ENCODE data around the gene BARX1.
A peak's percentile ranks its signal among the peaks of the same experiment; 100 is the strongest.

Gene BARX1

GRCh38 chr9:93960221-93960970, 5.2 kb upstream of the BARX1 start:
- Mint-ChIP-seq H3K27ac (peak overlapping the region; percentile 25), H3K27me3 (peaks cover 91% of the 10 kb centered on the region), H3K4me3 (peak overlapping the region; percentile 48), H3K36me3 (peaks cover 6% of the 10 kb centered on the region), H3K4me1 (peaks cover 56% of the 10 kb centered on the region), H3K9me3 (no peaks in the 10 kb centered on the region)
- ATAC-seq = no peak

GRCh38 chr9:93959739-93960154, 4.6 kb upstream of the BARX1 start:
- no peaks in the 10 kb centered on the region for H3K9me3 Mint-ChIP-seq
- peaks cover 58% of the 10 kb centered on the region for H3K4me1 Mint-ChIP-seq
- H3K36me3 Mint-ChIP-seq = peaks cover 6% of the 10 kb centered on the region
- H3K27me3 Mint-ChIP-seq = peaks cover 89% of the 10 kb centered on the region
- H3K4me3 Mint-ChIP-seq = peak overlapping the region; percentile 89
- peak overlapping the region; percentile 81 for H3K27ac Mint-ChIP-seq
- ATAC-seq = no peak

- Mint-ChIP-seq H3K27ac (peak overlapping the region; percentile 81), H3K27me3 (peaks cover 85% of the 10 kb centered on the region), H3K36me3 (peaks cover 6% of the 10 kb centered on the region), H3K4me3 (peak overlapping the region; percentile 89), H3K4me1 (peaks cover 60% of the 10 kb centered on the region), H3K9me3 (no peaks in the 10 kb centered on the region)
- peak; percentile 74 for ATAC-seq
These were observed 3.9 kb upstream of the BARX1 start for GRCh38 chr9:93958819-93959682.

GRCh38 chr9:93958121-93958818, 3.1 kb upstream of the BARX1 start:
- Mint-ChIP-seq H3K27me3 (peaks cover 91% of the 10 kb centered on the region), H3K27ac (no peak overlapping the region), H3K4me1 (peaks cover 67% of the 10 kb centered on the region), H3K36me3 (peaks cover 6% of the 10 kb centered on the region), H3K4me3 (peak overlapping the region; percentile 89), H3K9me3 (no peaks in the 10 kb centered on the region)
- no peak for ATAC-seq

GRCh38 chr9:93955981-93956784, 1.0 kb upstream of the BARX1 start:
- Mint-ChIP-seq H3K36me3 (peaks cover 5% of the 10 kb centered on the region), H3K27me3 (peaks cover 94% of the 10 kb centered on the region), H3K27ac (no peak overlapping the region), H3K9me3 (no peaks in the 10 kb centered on the region), H3K4me1 (peaks cover 78% of the 10 kb centered on the region), H3K4me3 (no peak overlapping the region)
- no peak for ATAC-seq

- Mint-ChIP-seq H3K4me1 (peaks cover 80% of the 10 kb centered on the region), H3K27me3 (peaks cover 94% of the 10 kb centered on the region), H3K4me3 (no peak overlapping the region), H3K36me3 (no peaks in the 10 kb centered on the region), H3K9me3 (peaks cover 2% of the 10 kb centered on the region), H3K27ac (no peak overlapping the region)
- no peak for ATAC-seq
These were observed 607 bp downstream of the BARX1 start for GRCh38 chr9:93954434-93955061.

- peaks cover 76% of the 10 kb centered on the region for H3K4me1 Mint-ChIP-seq
- H3K27ac Mint-ChIP-seq = no peak overlapping the region
- ATAC-seq = no peak
- H3K27me3 Mint-ChIP-seq = peaks cover 94% of the 10 kb centered on the region
- peak overlapping the region; percentile 16 for H3K4me3 Mint-ChIP-seq
- peaks cover 2% of the 10 kb centered on the region for H3K9me3 Mint-ChIP-seq
- no peaks in the 10 kb centered on the region for H3K36me3 Mint-ChIP-seq
These were observed 1.4 kb downstream of the BARX1 start for GRCh38 chr9:93953496-93954433.

GRCh38 chr9:93952784-93953495, 2.2 kb downstream of the BARX1 start:
- peaks cover 94% of the 10 kb centered on the region for H3K27me3 Mint-ChIP-seq
- H3K4me1 Mint-ChIP-seq = peaks cover 74% of the 10 kb centered on the region
- no peaks in the 10 kb centered on the region for H3K36me3 Mint-ChIP-seq
- ATAC-seq = peak; percentile 34
- no peak overlapping the region for H3K27ac Mint-ChIP-seq
- peak overlapping the region; percentile 16 for H3K4me3 Mint-ChIP-seq
- H3K9me3 Mint-ChIP-seq = peaks cover 2% of the 10 kb centered on the region

- Mint-ChIP-seq H3K36me3 (no peaks in the 10 kb centered on the region), H3K4me3 (peak overlapping the region; percentile 31), H3K27me3 (peaks cover 94% of the 10 kb centered on the region), H3K9me3 (peaks cover 2% of the 10 kb centered on the region), H3K27ac (no peak overlapping the region), H3K4me1 (peaks cover 69% of the 10 kb centered on the region)
- no peak for ATAC-seq
These were observed 2.9 kb downstream of the BARX1 start for GRCh38 chr9:93952119-93952783.

GRCh38 chr9:93951655-93952118, 3.5 kb downstream of the BARX1 start:
- H3K4me1 Mint-ChIP-seq = peaks cover 69% of the 10 kb centered on the region
- H3K27me3 Mint-ChIP-seq = peaks cover 94% of the 10 kb centered on the region
- peak overlapping the region; percentile 39 for H3K4me3 Mint-ChIP-seq
- H3K36me3 Mint-ChIP-seq = no peaks in the 10 kb centered on the region
- H3K9me3 Mint-ChIP-seq = peaks cover 2% of the 10 kb centered on the region
- ATAC-seq = no peak
- no peak overlapping the region for H3K27ac Mint-ChIP-seq

- H3K9me3 Mint-ChIP-seq = peaks cover 2% of the 10 kb centered on the region
- peaks cover 71% of the 10 kb centered on the region for H3K4me1 Mint-ChIP-seq
- H3K27ac Mint-ChIP-seq = no peak overlapping the region
- H3K36me3 Mint-ChIP-seq = no peaks in the 10 kb centered on the region
- H3K4me3 Mint-ChIP-seq = peak overlapping the region; percentile 59
- ATAC-seq = no peak
- peaks cover 94% of the 10 kb centered on the region for H3K27me3 Mint-ChIP-seq
These were observed 4.2 kb downstream of the BARX1 start for GRCh38 chr9:93950619-93951601.

Data from stimulated activated memory B cell treated with anti-CD40 and anti-IgM and Interleukin-4, amounts not matched to agents 10 μg/mL and 1 μg/mL and 100 μg/mL, for 72 hours (primary cell).